WERI-Rb-1 (cell line): ENCODE data around the gene COX7A2L.
"Not testable (repeated sequence)": the region's sequence is repeated elsewhere in the genome, so short reads cannot be mapped to it uniquely, and the experiment has no call there.

Source experiments
- DNase-seq: peaks from one replicate; pipeline ENCODE4 v3.0.0-alpha.2; 2020
- H3K27ac ChIP-seq: fragments of 250-450 bp; sonication (Bioruptor Pico); 2 replicates; pipeline ENCODE4 v1.5.1; 2020; ENCODE audit warnings: mild to moderate bottlenecking, moderate library complexity
- H3K27me3 ChIP-seq: fragments of 250-450 bp; sonication (Bioruptor Pico); 2 replicates; pipeline ENCODE4 v1.5.1; 2021; ENCODE audit warnings: mild to moderate bottlenecking, low read depth, moderate library complexity; ENCODE audit not compliant: insufficient read depth, severe bottlenecking
- H3K36me3 ChIP-seq: fragments of 250-450 bp; sonication (Bioruptor Pico); 2 replicates; pipeline ENCODE4 v1.5.1; 2020; ENCODE audit warnings: mild to moderate bottlenecking, moderate library complexity
- H3K4me3 ChIP-seq: 2 replicates; pipeline ENCODE4 v1.5.1; 2011; ENCODE audit warnings: low read depth, mild to moderate bottlenecking, control low read depth, low read length
- H3K9me3 ChIP-seq: fragments of 250-450 bp; sonication (Bioruptor Pico); 2 replicates; pipeline ENCODE4 v1.5.1; 2021; ENCODE audit warnings: mild to moderate bottlenecking, moderate library complexity; ENCODE audit not compliant: severe bottlenecking
- TF ChIP-seq, protein P1 (sequence below): IDR thresholded peaks from 2 replicates; pipeline ENCODE4 v1.5.1; 2011; ENCODE audit warnings: low read depth, mild to moderate bottlenecking, control low read depth, inconsistent platforms, low read length

Gene COX7A2L

DNA sequence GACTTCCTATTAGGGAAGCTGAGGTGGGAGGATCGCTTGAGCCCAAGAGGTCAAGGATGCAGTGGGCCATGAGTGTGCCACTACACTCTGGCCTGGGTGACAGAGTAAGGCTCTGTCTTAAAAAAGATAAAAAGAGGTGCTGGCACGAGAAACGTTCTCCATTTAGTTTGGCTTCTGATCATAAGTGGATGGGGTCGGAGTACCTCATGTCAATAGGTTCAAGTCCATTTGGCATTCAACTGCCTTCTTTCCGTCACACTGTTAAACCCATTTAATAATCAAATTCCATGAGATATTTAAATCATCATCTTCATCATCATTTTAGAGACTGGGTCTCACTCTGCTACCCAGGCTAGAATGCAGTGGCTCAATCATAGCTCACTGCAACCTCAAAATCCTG is 9.2 kb downstream of the COX7A2L start:
- Histone ChIP-seq H3K4me3 (no peak overlapping the region), H3K9me3 (no peaks in the 10 kb centered on the region), H3K27me3 (no peaks in the 10 kb centered on the region), H3K36me3 (peaks cover 45% of the 10 kb centered on the region), H3K27ac (no peak overlapping the region)
- TF ChIP-seq, protein P1, sequence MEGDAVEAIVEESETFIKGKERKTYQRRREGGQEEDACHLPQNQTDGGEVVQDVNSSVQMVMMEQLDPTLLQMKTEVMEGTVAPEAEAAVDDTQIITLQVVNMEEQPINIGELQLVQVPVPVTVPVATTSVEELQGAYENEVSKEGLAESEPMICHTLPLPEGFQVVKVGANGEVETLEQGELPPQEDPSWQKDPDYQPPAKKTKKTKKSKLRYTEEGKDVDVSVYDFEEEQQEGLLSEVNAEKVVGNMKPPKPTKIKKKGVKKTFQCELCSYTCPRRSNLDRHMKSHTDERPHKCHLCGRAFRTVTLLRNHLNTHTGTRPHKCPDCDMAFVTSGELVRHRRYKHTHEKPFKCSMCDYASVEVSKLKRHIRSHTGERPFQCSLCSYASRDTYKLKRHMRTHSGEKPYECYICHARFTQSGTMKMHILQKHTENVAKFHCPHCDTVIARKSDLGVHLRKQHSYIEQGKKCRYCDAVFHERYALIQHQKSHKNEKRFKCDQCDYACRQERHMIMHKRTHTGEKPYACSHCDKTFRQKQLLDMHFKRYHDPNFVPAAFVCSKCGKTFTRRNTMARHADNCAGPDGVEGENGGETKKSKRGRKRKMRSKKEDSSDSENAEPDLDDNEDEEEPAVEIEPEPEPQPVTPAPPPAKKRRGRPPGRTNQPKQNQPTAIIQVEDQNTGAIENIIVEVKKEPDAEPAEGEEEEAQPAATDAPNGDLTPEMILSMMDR: no peak
- no peak for DNase-seq

DNA sequence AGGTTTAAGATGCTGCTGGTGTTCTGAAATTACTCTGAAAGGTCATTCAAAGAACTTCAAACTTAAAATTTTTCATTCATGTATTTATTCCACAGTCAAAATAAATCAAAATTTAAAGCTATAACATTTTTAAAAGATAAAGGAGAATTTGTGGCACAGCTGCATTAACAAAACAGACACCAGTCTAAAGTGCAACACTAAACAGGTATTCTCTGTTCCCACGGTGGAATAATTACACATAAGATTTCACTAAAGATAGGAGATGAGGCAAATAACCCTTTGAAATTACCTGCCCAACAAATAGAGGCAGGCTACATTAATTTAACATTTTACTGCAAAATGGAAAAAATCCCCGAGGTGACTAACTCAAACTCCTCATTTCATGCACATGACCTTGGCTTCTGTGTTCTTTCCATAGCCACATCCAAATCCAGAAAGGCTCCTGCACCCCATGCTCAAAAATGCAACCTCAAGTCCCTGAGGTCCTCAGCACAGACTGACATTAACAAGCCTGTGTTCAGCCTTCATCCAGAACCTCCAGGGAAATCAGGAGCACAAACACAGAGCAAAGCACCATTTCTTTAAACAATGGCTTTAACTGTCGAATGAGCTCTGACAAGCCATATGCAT is 10.5 kb downstream of the COX7A2L start:
- TF ChIP-seq, protein P1: no peak
- peaks cover 52% of the 10 kb centered on the region for H3K36me3 ChIP-seq

DNA sequence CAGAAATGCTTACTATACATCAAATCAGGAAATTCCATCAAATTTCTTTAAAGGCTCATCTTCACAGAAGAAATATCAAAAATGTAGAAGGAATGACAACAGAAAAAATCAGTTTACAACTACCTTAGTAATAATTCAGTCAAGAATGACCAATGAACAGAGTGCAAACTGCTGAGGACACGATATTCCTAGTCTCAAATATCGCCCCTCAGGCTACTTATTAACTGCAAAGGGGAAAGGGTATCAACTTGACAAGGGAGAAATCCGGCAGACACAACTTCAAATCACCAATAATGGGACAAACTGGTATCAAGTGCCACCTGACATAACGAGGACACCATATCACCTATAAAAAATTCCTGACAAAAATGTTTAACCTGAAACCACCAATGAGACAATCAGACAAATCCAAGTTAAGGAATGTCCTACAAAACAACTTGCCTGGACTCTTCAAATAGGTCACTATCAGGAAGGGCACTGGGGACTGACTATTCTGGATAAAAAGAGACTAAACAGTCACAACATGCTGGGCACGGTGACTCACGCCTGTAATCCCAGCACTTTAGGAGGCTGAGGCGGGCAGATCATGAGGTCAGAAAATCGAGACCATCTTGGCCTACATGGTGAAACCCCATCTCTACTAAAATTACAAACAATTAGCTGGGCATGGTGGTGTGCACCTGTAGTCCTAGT is 12.8 kb downstream of the COX7A2L start:
- H3K36me3 ChIP-seq: peaks cover 69% of the 10 kb centered on the region
- TF ChIP-seq, protein P1: no peak
- no peaks in the 10 kb centered on the region for H3K27me3 ChIP-seq

More for the DNA sequence above, 10.5 kb downstream of the COX7A2L start:
- Histone ChIP-seq H3K27ac (no peak overlapping the region), H3K27me3 (no peaks in the 10 kb centered on the region), H3K4me3 (no peak overlapping the region), H3K9me3 (no peaks in the 10 kb centered on the region)
- DNase-seq: no peak

DNA sequence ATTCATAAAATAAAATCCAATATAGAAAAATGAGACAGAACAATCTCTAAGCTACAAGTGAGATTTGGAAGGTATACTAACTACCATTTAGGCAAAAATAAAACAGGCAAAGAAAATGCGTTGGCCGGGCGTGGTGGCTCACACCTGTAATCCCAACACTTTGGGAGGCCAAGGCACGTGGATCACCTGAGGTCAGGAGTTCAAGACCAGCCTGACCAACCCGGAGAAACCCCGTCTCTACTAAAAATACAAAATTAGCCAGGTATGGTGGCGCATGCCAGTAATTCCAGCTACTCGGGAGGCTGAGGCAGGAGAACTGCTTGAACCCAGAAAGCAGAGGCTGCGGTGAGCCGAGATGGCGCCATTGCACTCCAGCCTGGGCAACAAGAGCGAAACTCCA is 13.5 kb downstream of the COX7A2L start:
- not testable (repeated sequence) for DNase-seq, H3K4me3 ChIP-seq, H3K27me3 ChIP-seq, H3K27ac ChIP-seq, H3K9me3 ChIP-seq
- H3K36me3 ChIP-seq: peaks cover 69% of the 10 kb centered on the region

More for the DNA sequence above, 12.8 kb downstream of the COX7A2L start:
- no peaks in the 10 kb centered on the region for H3K9me3 ChIP-seq
- no peak overlapping the region for H3K27ac ChIP-seq
- H3K4me3 ChIP-seq: no peak overlapping the region
- no peak for DNase-seq

DNA sequence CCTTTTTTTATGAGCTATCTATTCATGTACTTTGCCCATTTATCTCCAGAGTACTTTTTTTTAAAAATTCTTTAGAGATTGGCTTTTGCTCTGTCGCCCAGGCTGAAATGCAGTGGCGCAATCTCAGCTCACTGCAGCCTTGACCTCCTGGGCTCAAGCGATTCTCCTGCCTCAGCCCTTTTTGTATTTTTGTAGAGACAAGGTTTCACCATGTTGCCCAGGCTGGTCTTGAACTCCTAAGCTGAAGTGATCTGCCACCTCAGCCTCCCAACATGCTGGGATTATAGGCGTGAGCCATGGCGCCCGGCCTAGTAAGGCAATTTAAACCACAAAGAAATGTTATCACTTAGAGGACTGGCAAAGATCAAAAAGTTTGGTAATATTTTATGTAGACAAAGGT is 14.2 kb downstream of the COX7A2L start:
- not testable (repeated sequence) for H3K4me3 ChIP-seq, H3K9me3 ChIP-seq, H3K27me3 ChIP-seq, H3K27ac ChIP-seq, DNase-seq
- peaks cover 62% of the 10 kb centered on the region for H3K36me3 ChIP-seq

DNA sequence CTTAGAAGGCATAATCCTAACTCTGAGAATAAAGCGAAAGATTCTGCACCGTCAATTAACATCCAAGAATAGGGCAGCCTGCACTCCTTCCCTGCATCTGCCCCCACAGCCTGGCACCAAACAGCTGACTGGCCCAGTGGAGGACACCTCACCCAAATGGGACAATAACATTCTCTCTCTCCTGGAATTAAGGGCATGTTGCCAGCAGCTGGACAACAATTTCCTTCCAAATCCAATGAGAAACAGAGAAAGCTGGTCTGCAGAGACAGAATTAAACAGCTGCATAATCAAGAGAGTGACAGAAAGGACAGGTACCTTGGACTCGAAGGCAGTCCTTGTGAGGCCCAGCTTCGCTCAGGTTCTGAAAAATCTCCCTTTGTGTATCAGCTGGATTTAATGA is 15.0 kb downstream of the COX7A2L start:
- H3K4me3 ChIP-seq: no peak overlapping the region
- no peak overlapping the region for H3K27ac ChIP-seq
- DNase-seq: no peak
- TF ChIP-seq, protein P1: no peak
- no peaks in the 10 kb centered on the region for H3K9me3 ChIP-seq
- no peaks in the 10 kb centered on the region for H3K27me3 ChIP-seq
- peaks cover 59% of the 10 kb centered on the region for H3K36me3 ChIP-seq
